CD4-positive, alpha-beta T cell treated with Interleukin-4 for 1 hour (primary cell): Measurements from ENCODE around the gene DIRAS1.
A peak's percentile ranks its signal among the peaks of the same experiment; 100 is the strongest.

Source experiments
- DNase-seq, 2 donors: peaks; one replicate each; pipeline ENCODE4 v3.0.0-alpha.2; 2020 to 2022

DIRAS1 gene

GRCh38 chr19:2754659-2755447 is 33.7 kb upstream of the DIRAS1 start:
- DNase-seq: no peak

GRCh38 chr19:2751438-2751830 is 30.3 kb upstream of the DIRAS1 start:
- no peak for DNase-seq

GRCh38 chr19:2750808-2751437 is 29.8 kb upstream of the DIRAS1 start:
- no peak for DNase-seq

GRCh38 chr19:2747349-2747748 is 26.2 kb upstream of the DIRAS1 start:
- no peak for DNase-seq

GRCh38 chr19:2744113-2744512 is 22.9 kb upstream of the DIRAS1 start:
- no peak for DNase-seq

GRCh38 chr19:2743099-2743498 is 21.9 kb upstream of the DIRAS1 start:
- DNase-seq: no peak

GRCh38 chr19:2740314-2740656 is 19.1 kb upstream of the DIRAS1 start:
- DNase-seq: no peak

GRCh38 chr19:2739602-2740313 is 18.6 kb upstream of the DIRAS1 start, which contains the start of gene SLC39A3:
Gene SLC39A3, minus strand, starts transcription at chr19:2740017. Its CDS starts 2,760 bp downstream, at chr19:2737257.
- peak; percentile 98 to 99 for DNase-seq

GRCh38 chr19:2736550-2737190 is 15.5 kb upstream of the DIRAS1 start:
- DNase-seq: no peak

- no peak for DNase-seq
These were observed 14.2 kb upstream of the DIRAS1 start for GRCh38 chr19:2735374-2735773.

GRCh38 chr19:2734589-2735288 is 13.6 kb upstream of the DIRAS1 start:
- DNase-seq: no peak

GRCh38 chr19:2733930-2734588 is 12.9 kb upstream of the DIRAS1 start:
- no peak for DNase-seq

GRCh38 chr19:2732883-2733282 is 11.7 kb upstream of the DIRAS1 start:
- DNase-seq: no peak

GRCh38 chr19:2732157-2732725 is 11.1 kb upstream of the DIRAS1 start:
- DNase-seq: no peak

- DNase-seq: no peak
These were observed 10.2 kb upstream of the DIRAS1 start for GRCh38 chr19:2731181-2731995.

- no peak for DNase-seq
These were observed 9.0 kb upstream of the DIRAS1 start for GRCh38 chr19:2729943-2730818.

GRCh38 chr19:2728783-2729387 is 7.7 kb upstream of the DIRAS1 start:
- no peak for DNase-seq

GRCh38 chr19:2727640-2727944 is 6.4 kb upstream of the DIRAS1 start:
- no peak for DNase-seq

GRCh38 chr19:2726904-2727639 is 5.9 kb upstream of the DIRAS1 start:
- DNase-seq: no peak
